GM18861 (cell line): ENCODE measurements around the gene CHST4.
"Not testable (repeated sequence)": the region's sequence is repeated elsewhere in the genome, so short reads cannot be mapped to it uniquely, and the experiment has no call there.

Experiments used
- ATAC-seq: cut with Tn5 transposase; IDR thresholded peaks from one replicate; pipeline ENCODE4 v1.9.1; 2021; ENCODE audit not compliant: unreplicated experiment

Gene CHST4

DNA sequence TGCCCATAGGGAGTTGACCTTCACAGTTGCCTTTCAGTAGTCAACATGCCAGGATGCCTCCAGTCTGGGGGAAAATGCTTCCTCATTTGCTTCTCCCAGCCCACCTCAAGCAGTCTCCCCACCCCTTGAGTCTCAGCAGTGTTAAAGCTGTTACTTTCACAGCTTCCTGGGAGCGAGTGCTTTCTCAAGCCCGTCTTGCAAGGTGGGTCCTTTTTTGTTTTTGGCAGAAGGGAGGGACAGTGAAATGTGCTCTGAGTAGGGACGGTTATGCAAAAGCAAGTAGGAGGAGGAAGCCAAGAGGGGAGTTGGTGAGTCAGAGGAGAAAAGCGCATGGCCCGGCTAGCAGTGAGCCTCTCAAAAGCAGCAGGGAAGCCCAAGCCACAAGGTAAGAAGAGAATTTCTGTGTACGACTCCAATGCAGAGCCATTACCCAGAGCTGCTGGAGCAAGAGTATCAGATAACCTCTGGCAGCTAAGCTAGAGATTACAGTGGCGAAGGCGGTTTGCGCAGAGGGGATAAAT lies at the start of gene CHST4:
TSS of gene CHST4 (plus strand) at position 316 of the 521 bp plus-strand sequence. CDS start 10,252 bp downstream, outside the sequence.
- ATAC-seq = no peak

DNA sequence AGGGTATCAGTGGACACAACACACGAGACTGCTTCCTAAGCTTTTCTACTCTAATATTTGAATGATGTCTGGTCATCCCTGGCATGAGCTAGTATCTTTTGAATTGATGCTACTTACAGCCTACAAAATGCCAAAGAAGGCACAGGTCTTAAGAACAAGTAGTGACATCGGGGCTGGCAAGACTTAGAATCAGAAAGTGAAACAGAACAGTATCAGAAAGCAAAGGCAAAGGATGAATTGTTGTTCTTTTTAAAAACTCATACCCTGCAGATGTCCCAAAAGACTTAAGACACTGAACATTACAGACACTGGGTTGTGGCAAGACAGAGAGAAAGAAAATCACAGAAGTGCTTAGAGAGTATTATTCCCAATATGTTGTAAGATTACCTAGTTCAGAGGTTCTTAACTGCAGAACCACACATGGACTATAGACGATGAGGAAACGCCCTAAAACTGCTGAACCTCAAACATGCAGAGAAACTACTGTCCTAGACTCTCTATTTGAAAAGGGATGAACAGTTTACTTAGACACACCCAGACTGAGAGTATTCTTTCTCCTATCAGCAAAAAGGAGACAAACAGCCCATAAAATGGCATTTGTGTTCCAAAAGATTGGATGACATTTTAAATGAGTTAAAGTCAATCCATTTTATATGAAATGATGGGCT lies 49.6 kb upstream of the CHST4 start:
- ATAC-seq = no peak

DNA sequence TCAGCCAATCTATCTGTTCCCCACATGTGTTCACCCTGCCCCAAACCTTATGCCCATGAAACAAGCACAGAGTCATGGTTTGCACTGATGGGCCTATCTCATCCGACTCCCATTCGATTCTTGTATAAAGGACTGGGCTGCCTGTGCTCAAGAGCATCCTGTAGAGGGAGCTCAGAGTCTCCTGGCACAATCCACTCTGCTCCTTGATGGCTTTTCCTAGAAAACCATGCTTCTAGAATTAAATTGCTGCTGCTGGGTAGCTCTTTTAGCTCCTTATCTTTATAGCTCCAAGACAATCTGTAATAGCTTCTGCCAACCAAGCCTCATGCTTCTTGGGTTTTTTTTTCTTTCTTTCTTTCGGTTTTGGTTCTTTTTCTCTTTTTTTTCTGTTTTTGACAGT lies 46.8 kb upstream of the CHST4 start:
- no peak for ATAC-seq

DNA sequence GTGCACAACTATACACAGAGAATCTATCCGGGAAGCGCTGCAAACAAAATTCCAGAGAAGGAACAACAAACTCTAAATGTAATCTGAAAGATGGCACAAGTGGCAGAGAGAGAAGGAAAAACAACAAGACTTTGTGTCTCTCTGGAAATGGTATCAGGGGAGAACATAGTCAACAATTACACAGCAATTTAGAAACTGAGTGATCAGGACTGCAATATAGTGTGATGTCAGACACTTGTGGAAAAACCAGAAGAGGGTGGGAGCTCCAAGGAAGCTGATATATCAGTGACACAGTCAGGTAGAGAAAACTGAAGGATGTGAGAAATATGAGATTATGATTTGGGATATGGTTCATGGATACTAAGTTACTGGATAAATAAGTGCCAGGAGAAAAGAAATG lies 45.3 kb upstream of the CHST4 start:
- no peak for ATAC-seq

DNA sequence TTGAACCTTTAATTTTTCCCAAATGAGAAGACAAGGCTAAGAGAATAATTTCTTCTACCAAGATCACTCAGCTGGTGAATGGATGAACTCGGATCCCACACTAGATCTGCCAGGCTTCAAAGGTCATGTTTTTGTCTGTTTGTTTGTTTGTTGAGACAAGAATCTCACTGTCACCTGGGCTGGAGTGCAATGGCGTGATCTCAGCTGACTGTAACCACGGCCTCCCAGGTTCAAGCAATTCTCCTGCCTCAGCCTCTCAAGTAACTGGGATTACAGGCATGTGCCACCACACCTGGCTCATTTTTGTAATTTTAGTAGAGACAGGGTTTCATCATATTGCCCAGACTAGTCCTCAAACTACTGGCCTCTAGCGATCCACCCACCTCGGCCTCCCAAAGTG lies 43.7 kb upstream of the CHST4 start:
- no peak for ATAC-seq

DNA sequence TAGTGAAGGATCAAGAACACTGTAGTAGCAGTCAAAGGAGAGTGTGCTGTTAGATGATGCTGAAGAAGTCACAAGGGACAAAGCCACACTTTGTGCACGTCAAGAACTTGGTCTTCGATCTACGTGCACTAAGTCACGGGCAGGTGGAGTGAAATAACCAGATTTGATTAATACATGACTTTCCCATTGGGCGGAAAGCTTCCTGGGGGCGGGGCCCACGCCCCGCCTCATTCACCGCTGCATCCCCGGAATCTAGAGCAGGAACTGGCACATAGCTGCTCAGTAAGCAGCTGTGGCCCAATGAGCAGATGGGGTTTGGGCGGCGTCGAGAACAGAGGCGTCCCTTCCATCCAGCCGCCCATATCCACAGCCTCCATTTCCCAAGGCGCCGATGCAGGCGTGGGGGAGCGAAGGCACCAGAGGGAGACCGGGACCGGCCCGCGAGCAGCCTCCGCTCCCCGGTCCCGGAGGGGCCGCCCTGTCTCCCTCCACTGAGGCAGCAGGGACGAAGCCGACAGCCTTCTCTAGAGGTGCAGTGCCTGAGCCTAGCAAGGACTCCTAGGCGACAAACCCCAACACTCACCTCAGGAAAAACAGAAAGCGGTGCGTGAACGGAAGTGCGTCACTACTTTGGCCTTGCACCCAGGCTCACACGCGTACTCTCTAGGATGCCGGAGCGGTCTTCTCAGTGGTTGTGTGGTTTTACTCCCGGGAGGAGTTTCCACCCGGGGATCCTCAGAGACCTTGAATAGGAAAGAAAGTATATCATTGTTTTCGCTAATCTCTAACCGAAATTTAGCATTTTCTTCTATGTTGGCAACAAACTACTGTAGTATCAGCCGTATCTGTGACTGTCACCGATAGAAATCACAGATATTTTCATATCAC lies 42.0 kb upstream of the CHST4 start:
- ATAC-seq = peak; percentile 75

DNA sequence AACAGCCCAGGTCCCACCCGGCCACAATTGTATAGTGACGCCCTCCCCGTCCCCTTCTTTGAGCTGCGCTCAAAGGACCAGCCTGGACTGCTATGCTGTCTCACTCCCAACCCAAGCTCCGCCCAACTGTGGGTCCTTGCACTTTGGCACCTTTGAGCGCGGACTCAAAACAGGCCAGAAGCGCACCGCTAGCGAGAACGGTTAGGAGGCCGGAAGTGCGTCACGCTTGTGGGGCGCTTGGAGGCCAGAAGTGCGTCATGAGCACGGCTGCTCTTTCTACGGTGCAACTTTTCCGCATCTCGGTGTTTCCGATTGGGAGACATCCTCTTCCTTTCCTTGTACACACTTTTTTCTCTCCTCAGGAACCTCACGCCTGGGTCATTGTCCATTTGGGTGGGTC lies 37.1 kb upstream of the CHST4 start, which contains the start of gene ZNF19:
TSS of gene ZNF19 (minus strand) at position 203 of the 400 bp plus-strand sequence. CDS start 7,210 bp downstream, outside the sequence.
- ATAC-seq = no peak

DNA sequence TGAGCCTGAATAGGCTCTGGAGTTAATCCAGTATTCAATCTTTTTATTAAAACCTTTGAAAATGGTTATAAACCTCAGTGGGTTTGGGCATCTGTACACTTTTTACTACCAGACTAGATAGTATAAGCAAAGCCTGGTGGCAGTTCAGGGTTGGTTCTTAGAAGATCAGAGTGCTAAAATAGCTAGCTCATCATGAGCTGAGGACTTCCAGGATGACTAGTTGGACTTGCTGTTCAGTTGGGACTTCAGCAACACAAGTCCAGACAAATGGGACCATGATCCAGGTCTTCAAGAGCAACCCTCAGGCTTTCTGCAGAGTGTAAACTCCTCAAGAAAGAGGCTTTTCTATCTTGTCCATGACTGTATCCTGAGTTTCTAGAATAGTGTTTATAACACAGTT lies 35.9 kb upstream of the CHST4 start:
- ATAC-seq = no peak

DNA sequence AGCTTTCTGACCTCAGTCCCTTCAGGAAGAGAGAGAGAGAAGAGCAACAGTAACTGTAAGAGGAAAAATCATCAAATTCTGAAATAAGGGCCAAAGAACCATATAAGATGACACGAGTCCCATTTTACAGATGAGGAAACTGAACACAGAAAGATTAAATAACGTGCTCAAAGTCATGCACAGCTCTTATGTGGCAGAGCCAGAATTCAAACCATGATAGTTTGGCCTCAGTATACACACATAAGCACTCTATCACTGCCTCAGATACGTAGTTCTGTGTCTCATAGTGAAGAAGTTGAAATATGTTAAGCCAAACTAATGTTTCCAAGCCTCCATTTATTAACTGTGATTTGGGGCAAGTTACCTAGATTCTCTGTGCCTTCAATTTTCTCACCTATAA lies 35.2 kb upstream of the CHST4 start:
- no peak for ATAC-seq

DNA sequence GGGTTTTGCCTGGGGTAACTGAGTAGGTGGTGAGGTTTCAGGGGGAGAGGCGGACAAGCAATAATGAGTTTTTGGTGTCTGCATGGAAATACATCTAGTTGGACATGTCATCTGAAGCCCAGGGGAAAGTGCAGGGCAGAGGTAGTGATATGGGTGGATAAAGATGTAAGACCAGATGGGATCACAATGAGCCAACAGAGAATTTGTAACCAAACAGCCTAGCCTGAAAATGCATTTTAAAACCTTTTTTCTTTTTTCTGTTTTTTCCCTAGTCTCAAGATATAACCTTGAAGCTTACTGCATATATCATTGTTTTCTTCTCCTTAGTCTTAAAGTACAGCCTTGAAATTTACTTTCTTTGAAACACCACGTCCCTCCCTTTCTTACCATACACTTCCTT lies 33.4 kb upstream of the CHST4 start:
- no peak for ATAC-seq

DNA sequence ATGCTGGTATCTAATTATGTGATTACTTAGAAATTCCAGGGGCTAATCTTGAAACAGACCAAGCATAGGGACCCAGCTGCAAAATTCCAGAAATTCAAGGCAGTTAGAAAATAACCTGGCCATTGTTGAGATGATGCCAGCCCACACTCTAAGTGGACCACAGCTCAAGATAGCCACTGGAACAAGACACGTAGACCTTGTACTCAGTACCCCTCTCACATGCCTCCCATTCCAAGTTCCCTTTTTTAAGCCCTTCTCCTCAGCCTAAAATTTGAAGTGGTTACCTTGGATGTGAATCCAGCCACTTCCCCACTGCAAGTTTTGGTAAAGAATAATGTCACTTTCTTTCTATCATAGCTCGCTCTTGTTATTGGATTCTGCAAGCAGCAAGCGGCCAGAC lies 33.0 kb upstream of the CHST4 start:
- no peak for ATAC-seq

DNA sequence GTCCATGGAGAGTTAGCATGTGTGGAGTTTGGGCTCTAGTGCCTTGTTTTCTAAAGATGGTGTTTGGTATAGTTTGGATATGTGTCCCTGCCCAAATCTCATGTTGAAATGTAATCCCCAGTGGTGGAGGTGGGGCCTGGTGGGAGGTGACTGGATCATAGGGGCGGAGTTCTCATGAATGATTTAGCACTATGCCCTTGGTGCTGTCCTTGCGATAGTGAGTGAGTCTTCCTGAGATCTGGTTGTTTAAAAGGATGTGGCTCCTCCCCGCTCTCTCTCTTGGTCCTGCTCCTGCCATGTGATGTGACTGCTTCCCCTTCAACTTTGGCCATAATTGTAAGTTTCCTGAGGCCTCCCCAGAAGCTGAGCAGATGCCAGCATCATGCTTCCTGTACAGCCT lies 28.2 kb upstream of the CHST4 start:
- no peak for ATAC-seq

DNA sequence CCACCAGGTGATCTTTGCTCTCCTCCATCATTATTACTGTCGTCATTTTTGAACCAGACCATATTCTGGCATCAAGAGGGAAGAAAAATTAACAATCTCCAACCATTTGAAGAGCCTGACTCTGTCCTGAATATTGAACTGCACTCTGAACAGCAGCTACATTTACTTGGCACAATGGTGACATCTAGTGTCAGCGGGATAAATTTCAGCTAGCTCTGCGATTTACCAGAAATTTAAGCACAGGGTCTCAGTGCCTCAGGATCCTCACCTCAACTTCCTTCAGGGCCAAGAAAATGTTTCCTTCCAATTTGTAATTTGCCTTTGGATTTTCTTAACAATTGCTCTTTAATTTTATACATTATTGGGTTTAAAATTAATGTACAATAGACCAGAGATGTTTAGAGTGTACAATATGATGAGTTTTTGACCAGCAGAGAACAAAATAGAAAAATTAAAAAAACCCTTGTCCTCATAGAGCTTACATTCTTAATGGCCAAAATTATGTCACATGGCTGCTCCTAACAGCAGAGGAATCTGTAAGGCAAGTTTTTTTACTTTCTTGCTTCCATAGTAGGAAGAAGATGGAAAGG lies 26.4 kb upstream of the CHST4 start:
- ATAC-seq = peak; percentile 70

DNA sequence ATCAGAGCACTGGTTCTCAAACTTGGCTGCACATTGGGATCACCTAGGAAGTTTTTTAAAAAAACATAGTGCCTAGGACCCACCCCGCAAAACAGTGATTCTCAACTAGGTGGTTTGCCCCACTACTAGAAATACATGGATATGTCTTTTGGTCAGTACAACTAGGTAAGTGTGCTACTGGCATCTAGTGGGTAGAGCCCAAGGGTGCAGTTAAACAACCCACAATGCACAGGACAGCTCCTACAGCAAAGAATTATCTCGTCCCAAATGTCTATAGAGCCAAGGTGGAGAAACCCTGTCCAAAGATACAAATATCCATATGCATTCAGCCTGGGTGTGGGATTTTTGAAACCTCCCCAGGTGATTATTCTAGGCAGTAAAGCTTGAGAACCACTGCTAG lies 25.3 kb upstream of the CHST4 start:
- no peak for ATAC-seq

DNA sequence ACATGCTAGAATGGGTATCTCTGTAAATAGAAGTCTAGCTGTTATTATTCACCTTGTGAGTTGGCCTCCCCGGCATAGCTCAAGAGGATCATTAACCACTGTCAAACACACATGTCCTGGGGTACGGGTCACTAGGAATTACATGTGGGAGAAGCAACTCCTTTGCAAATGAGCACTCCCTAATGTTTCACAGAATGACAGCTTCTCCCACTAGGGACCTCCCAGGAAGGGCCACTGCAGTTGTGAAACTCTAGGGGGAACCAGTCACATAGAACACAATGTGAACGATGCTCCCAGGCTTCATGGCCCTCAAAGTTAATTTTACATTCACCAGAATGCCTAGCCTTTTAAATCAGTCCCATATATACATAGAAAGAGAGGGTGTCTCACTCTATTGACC lies 24.7 kb upstream of the CHST4 start:
- no peak for ATAC-seq

DNA sequence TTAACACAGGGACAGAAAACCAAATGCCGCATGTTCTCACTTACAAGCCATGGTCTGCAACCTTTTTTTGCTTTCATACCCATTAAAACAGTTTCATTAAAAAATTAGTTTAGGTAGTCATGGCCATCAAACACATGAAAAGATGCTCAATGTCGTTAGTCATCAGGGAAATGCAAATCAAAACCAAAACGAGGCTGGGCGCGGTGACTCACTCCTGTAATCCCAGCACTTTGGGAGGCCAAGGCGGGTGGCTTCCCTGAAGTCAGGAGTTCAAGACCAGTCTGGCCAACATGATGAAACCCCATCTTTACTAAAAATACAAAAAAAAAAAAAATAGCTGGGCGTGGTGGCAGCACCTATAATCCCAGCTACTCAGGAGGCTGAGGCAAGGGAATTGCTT lies 22.2 kb upstream of the CHST4 start:
- ATAC-seq = not testable (repeated sequence)

DNA sequence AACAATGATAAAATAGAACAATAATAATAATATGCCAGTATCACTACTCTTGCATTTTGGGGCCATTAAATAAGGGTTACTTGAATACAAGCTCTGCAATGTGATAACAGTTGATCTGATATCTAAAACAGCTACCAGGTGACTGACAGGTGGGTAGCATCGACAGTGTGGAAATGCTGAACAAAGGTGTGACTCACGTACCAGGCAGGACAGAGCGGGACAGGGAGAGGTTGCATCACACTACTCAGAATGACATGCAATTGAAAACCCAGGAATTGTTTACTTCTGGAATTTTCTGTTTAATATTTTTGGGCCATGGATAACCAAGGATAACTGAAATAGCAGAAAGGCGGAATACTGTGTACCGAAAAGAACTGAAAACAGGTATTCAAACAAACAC lies 21.3 kb upstream of the CHST4 start:
- no peak for ATAC-seq

DNA sequence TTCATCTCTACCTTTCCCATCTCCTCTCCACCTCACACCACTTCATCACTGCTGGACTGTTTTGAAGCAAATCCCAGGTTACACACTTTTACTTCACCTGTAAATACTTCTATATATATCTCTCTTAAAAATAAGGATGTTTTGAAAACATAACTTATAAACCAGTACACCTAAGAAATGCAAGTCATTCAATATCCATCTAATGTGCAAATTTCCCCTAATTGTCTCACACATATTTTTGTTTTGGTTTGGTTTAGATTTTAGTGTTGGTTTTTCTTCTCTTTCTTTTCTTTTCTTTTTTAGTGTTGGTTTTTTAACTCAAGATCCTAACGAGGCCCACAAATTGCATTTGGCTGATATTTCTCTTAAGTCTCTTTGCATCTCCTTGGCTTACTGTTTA lies 19.2 kb upstream of the CHST4 start:
- no peak for ATAC-seq

DNA sequence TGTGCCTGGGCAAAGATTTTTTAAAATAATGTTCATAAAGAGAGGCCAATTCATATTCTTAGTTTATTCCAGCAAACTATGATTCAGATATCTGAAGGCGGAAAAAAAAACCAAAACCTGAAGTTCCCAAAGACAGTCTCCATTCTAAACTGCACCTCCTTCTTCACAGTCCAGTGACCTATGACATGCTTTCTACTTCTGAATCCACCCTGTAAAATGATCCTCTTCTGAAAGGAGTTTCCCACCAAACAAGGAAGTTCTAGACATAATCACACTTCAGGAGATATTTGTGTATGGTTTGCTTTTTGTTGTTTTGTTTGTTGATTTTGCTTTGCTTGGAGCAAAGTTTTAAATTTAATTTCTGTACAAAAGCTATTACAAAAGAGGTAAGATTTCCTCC lies 12.9 kb upstream of the CHST4 start:
- no peak for ATAC-seq

DNA sequence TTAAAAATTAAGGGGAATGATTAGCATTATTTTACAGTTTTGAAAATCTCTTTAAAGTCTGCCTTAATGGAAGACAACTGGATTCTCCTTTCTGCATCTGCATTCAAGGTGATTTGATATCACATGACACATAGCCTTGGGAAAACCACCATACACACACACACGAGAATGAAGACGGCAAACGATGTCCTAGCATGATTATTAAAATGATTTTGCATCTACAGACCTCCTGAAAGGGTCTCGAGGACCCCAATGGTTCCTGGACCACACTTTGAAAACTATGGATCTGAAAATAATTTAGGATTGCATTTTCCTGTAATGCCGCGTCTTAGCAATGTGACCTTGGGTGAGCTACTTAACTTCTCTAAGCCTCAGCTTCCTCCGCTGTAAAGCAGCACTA lies 11.8 kb upstream of the CHST4 start:
- ATAC-seq = no peak

DNA sequence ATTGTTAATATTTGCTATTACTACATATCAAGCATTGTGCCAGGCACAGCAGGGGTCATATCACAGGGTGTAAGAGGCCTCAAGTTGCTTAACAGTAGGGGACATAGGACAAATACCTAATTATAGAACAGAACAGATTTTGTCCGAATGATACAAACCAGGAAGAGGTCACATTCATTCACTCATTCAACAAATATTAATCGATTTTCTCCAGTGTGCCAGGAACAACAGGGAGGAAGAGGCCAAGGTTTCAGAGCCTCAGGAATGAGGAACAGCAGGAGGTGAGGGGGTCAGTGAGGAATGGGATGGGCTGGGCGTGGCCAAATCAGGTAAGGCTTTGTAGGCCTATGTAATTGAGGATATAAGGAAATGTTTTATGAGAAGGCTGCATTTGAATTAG lies 11.2 kb upstream of the CHST4 start:
- no peak for ATAC-seq

DNA sequence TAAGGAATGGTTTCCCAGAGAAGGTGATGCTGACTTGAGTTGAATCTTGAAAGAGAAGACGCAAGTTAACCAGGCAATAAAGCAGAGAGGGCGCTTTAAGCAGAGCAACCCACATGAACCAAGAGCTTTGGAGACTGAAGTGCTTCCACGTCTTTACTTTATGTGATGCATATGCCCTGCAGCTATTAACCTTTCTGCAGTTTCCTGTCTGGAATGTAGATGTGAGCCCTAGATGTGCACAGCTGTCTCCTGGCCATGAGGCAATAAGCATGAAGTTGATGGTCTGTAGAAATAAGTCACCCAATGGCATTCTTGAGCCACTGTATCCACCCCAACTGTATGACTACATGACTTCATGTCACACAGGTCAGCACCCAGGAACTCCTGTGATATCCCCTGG lies 5.7 kb upstream of the CHST4 start:
- ATAC-seq = no peak
